ENCODE measurements around the gene SLC17A4.
A peak's percentile ranks its signal among the peaks of the same experiment; 100 is the strongest.

SLC17A4 gene

DNA sequence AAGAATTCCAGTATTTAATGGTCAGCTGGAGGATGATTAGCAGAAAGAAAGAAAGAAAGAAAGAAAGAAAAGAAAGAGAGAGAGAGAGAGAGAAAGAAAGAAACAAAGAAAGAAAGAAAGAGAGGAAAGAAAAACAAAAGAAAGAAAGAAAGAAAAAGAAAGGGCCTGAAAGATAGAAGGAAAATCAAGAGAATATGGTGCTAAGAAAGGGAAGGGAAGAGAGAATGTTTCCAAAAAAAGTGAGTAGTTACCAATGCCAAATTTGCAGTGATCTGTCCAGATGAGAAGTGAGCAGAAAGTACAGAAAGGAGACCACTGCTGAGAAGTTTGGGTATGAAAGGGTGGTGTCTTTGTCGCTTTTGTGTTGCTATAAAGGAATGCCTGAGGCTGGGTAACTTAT is 26.6 kb downstream of the SLC17A4 start:
- Histone ChIP-seq H3K36me3 (replicated peaks) (no peaks in the 10 kb centered on the region), H3K4me3 (ENCODE audit: low read depth, low read length) (no peak overlapping the region), H3K27ac (no peak overlapping the region), H3K27me3 (replicated peaks) (no peaks in the 10 kb centered on the region)
- no peak for DNase-seq
- TF ChIP-seq CTCF (IDR thresholded peaks at IDR 0.05; ENCODE audit: low read depth, low read length, missing control alignments): no peak
- in situ Hi-C loops (cut with HindIII; ENCODE audit: low pct_ligation_motif_present, low sequenced_read_pairs): no loop called here

DNA sequence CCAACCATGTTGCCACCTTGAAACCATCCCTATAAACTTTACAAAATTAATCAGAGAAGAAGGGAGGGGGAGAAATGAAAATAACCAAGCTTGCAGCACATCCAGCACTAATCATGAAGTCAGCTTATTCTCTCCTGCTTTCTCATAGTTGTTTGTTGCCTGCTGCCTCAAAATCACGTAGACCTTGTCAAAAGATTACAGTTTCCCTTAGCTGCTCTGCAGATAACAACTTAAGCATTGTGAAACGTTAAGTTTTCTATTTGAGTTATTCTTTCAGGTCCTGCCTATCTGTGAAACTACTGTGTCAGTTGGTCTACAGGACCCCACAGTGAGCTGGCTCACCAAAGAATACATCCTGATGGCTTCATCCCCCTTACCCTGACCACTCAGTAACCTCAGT is 32.9 kb downstream of the SLC17A4 start:
- Histone ChIP-seq H3K27me3 (replicated peaks) (no peaks in the 10 kb centered on the region), H3K4me3 (ENCODE audit: low read depth, low read length) (no peak overlapping the region), H3K27ac (no peak overlapping the region), H3K36me3 (replicated peaks) (no peaks in the 10 kb centered on the region)
- TF ChIP-seq CTCF (IDR thresholded peaks at IDR 0.05; ENCODE audit: low read depth, low read length, missing control alignments): no peak
- in situ Hi-C loops (cut with HindIII; ENCODE audit: low pct_ligation_motif_present, low sequenced_read_pairs): no loop called here
- DNase-seq: no peak

- TF ChIP-seq CTCF (IDR thresholded peaks at IDR 0.05; ENCODE audit: low read depth, low read length, missing control alignments): peak; percentile 71
- Histone ChIP-seq H3K36me3 (replicated peaks) (no peaks in the 10 kb centered on the region), H3K4me3 (ENCODE audit: low read depth, low read length) (no peak overlapping the region), H3K27me3 (replicated peaks) (no peaks in the 10 kb centered on the region), H3K27ac (no peak overlapping the region)
- peak; percentile 38 for DNase-seq
- in situ Hi-C loops (cut with HindIII; ENCODE audit: low pct_ligation_motif_present, low sequenced_read_pairs): no loop called here
Observed at GRCh38 chr6:25788305-25788922, 33.9 kb downstream of the SLC17A4 start.

DNA sequence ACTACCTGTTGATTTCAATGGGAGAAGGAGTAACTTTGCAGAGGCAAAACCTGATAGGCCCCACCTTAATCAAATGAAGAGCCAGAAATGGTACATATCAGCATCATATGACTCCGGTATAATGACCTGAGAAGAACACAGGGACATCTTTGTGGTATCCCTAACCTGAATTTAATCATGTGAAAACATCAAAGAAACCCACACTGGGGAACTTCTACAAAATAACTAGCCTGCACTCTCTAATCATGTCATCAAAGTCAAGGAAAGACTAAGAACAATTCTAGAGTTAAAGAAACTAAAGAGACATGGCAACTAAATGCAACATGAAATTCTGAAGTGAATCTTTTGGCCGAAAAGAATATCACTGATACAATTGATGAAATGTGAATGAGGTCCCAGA is 34.9 kb downstream of the SLC17A4 start:
- H3K27ac ChIP-seq: no peak overlapping the region
- DNase-seq: no peak
- in situ Hi-C loops (cut with HindIII; ENCODE audit: low pct_ligation_motif_present, low sequenced_read_pairs): no loop called here
- no peak overlapping the region for H3K4me3 ChIP-seq (ENCODE audit: low read depth, low read length)
- no peak for TF ChIP-seq CTCF (IDR thresholded peaks at IDR 0.05; ENCODE audit: low read depth, low read length, missing control alignments)
- no peaks in the 10 kb centered on the region for H3K27me3 ChIP-seq (replicated peaks)
- no peaks in the 10 kb centered on the region for H3K36me3 ChIP-seq (replicated peaks)

- in situ Hi-C loops (cut with HindIII; ENCODE audit: low pct_ligation_motif_present, low sequenced_read_pairs): no loop called here
- DNase-seq: no peak
- H3K4me3 ChIP-seq (ENCODE audit: low read depth, low read length): no peak overlapping the region
- no peak for TF ChIP-seq CTCF (IDR thresholded peaks at IDR 0.05; ENCODE audit: low read depth, low read length, missing control alignments)
- no peaks in the 10 kb centered on the region for H3K36me3 ChIP-seq (replicated peaks)
- H3K27me3 ChIP-seq (replicated peaks): no peaks in the 10 kb centered on the region
- H3K27ac ChIP-seq: no peak overlapping the region
Observed at GRCh38 chr6:25792016-25792415, 37.5 kb downstream of the SLC17A4 start.

GRCh38 chr6:25793970-25794369 is 39.4 kb downstream of the SLC17A4 start:
- no peak for TF ChIP-seq CTCF (IDR thresholded peaks at IDR 0.05; ENCODE audit: low read depth, low read length, missing control alignments)
- Histone ChIP-seq H3K27ac (no peak overlapping the region), H3K36me3 (replicated peaks) (no peaks in the 10 kb centered on the region), H3K4me3 (ENCODE audit: low read depth, low read length) (no peak overlapping the region), H3K27me3 (replicated peaks) (no peaks in the 10 kb centered on the region)
- in situ Hi-C loops (cut with HindIII; ENCODE audit: low pct_ligation_motif_present, low sequenced_read_pairs): no loop called here
- no peak for DNase-seq

All from brain microvascular endothelial cell (primary cell).